ENCODE results near the gene IMP3. TPM values are rescaled to one million over a fixed set of nuclear protein-coding genes. Genes with fewer than 3 reads are reported as not detected.

The IMP3 gene
- polyA plus RNA-seq, 1 of the 3 experiments (the other 2 are of a cell fraction) = 56.2 TPM

DNA sequence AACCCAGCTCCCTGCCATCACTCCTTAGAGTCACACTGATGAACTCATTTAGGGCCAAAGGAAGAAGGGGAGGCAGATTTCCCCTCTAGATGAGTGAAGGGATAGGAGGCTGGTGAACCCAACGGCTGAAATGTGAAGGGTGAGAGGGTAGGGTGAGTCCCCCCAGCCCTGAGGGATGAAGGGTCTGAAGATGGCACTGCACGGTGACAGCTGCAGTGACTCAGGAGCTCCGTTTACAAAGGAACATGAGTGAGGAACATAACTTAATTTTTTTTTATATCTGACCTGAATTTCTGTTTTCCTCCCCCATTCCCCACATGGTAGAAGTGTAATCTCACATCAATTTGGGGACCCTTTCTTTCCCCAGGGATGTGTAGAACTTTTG, 21.7 kb upstream of the IMP3 start:
- no peak overlapping the region for H2AFZ ChIP-seq (ENCODE audit: low read depth)
- peaks cover 0 to 12% of the 10 kb centered on the region in 2 experiments for H3K36me3 ChIP-seq (replicated peaks in 1 of 2; ENCODE audit: control insufficient read depth in 1 of 2, insufficient read depth in 2 of 2, low read length in 1 of 2)
- H3K9me2 ChIP-seq = no peaks in the 10 kb centered on the region
- peak overlapping the region; percentile 77 to 96; a peak in 3 of 4 replicates for H3K27ac ChIP-seq (ENCODE audit: low read depth in 2 of 2, low read length in 1 of 2)
- H3F3A ChIP-seq (replicated peaks; ENCODE audit: insufficient read depth) = peaks cover 29% of the 10 kb centered on the region
- peaks cover 24 to 34% of the 10 kb centered on the region in 2 experiments; a peak in 3 of 4 replicates for H3K4me1 ChIP-seq (ENCODE audit: control insufficient read depth in 1 of 2, insufficient read depth in 2 of 2, low read depth in 1 of 2, low read length in 1 of 2)
- WGBS (ENCODE audit: low lambda C conversion rate) = 78% methylated on average over 3 of the region's 3 CpGs
- H3K4me2 ChIP-seq = peak overlapping the region; percentile 49; the same call in 1 of the 2 replicates
- no peak overlapping the region for H3K4me3 ChIP-seq (ENCODE audit: low read depth in 2 of 2, low read length in 1 of 2)
- peak overlapping the region; percentile 72 for H3K9ac ChIP-seq
- H3K27me3 ChIP-seq (ENCODE audit: insufficient read depth) = no peaks in the 10 kb centered on the region
- H3K9me3 ChIP-seq = no peaks in the 10 kb centered on the region
- no peak for DNase-seq
- CTCF ChIA-PET = interaction anchor here (1.6 to 3.2 kb wide), 3 partner anchors 11 to 294 kb away, joined by 4 to 22 read pairs (median 5); partner anchors contain the start of gene SNX33
- H3K79me2 ChIP-seq (ENCODE audit: insufficient read depth) = peaks cover 27% of the 10 kb centered on the region; the same call in 1 of the 2 replicates
- no peak for TF ChIP-seq GATA2 (CRISPR knock-in tag; IDR thresholded peaks at IDR 0.05)
- no peak for TF ChIP-seq TCF12 (IDR thresholded peaks at IDR 0.05)
- no peak for TF ChIP-seq YY1 (IDR thresholded peaks at IDR 0.05; ENCODE audit: low read depth)
- TF ChIP-seq JUND (IDR thresholded peaks at IDR 0.05) = no peak
- TF ChIP-seq RXRA (IDR thresholded peaks at IDR 0.05; ENCODE audit: borderline replicate concordance, low read depth) = no peak
- no peak for TF ChIP-seq GABPA (IDR thresholded peaks at IDR 0.05; ENCODE audit: low read depth)
- no peak for TF ChIP-seq MEF2A (IDR thresholded peaks at IDR 0.05; ENCODE audit: borderline replicate concordance, low read depth)
- no peak for TF ChIP-seq NRF1 (IDR thresholded peaks at IDR 0.05; ENCODE audit: low read depth, low read length)
- no peak for TF ChIP-seq RFX5 (IDR thresholded peaks at IDR 0.05; ENCODE audit: low read length)
- no peak for TF ChIP-seq FOXM1 (IDR thresholded peaks at IDR 0.05; ENCODE audit: low read depth)
- TF ChIP-seq SIN3A (IDR thresholded peaks at IDR 0.05; ENCODE audit: borderline replicate concordance, low read depth, low read length) = no peak
- TF ChIP-seq SMC3 (IDR thresholded peaks at IDR 0.05; ENCODE audit: low read depth, low read length) = no peak
- no peak for TF ChIP-seq EZH2phosphoT487 (IDR thresholded peaks at IDR 0.05; ENCODE audit: borderline replicate concordance, low read depth)
- TF ChIP-seq POLR2AphosphoS5 (IDR thresholded peaks at IDR 0.05; ENCODE audit: low read depth, low read length) = no peak
- POLR2A ChIA-PET = interaction anchor here (1.8 kb wide), 1 partner anchor 14 kb away, joined by 6 read pairs; the partner anchor contains the start of gene SNX33
- no peaks in the 10 kb centered on the region for H4K20me1 ChIP-seq (ENCODE audit: insufficient read depth)

DNA sequence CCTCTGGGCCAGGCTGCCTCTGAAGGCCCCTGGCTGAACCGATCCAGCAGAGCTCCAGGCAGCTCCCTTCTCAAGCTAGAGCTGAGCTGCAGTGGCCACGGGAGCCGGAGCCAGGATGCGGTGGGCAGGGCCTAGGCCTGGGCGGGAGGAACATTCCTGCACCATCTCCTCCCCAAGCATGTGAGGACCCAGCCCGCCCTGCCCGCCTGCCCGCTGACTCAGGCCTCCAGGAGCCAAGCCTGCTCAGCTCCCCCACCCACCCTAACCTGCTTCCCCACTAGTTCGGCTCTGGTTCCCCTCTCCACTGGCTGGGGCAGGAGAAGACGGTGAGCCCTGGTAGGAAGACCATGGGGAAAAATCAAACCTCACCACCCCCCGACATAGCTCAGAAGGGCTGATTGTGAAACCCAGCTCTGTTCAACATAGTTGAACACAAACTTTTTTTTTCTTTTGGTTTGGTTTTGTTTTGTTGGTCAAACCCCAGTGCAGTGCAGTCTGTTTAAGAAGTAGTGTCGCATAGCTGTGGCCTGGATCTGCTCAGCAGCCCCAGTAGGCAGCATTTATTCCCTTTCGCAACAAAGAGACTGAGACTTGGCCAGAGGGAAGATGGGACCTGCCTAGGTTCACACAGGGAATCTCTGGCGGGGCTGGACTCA, 21.2 kb upstream of the IMP3 start:
- H3F3A ChIP-seq (replicated peaks; ENCODE audit: insufficient read depth) = peaks cover 26% of the 10 kb centered on the region
- H3K4me2 ChIP-seq = peak overlapping the region; percentile 58
- no peak for DNase-seq
- 76% methylated on average over 9 of the region's 14 CpGs for WGBS (ENCODE audit: low lambda C conversion rate)
- H3K9me3 ChIP-seq = no peaks in the 10 kb centered on the region
- peaks cover 0 to 13% of the 10 kb centered on the region in 2 experiments for H3K36me3 ChIP-seq (replicated peaks in 1 of 2; ENCODE audit: control insufficient read depth in 1 of 2, insufficient read depth in 2 of 2, low read length in 1 of 2)
- H3K4me3 ChIP-seq (ENCODE audit: low read depth in 2 of 2, low read length in 1 of 2) = no peak overlapping the region
- H3K9me2 ChIP-seq = no peaks in the 10 kb centered on the region
- H4K20me1 ChIP-seq (ENCODE audit: insufficient read depth) = peaks cover 4% of the 10 kb centered on the region; the same call in 1 of the 2 replicates
- POLR2A ChIA-PET = interaction anchor here (1.8 to 1.9 kb wide), 2 partner anchors 14 to 21 kb away, joined by 6 read pairs; partner anchors contain the start of genes IMP3 and SNX33
- H3K9ac ChIP-seq = peak overlapping the region; percentile 72
- H3K27ac ChIP-seq (ENCODE audit: low read depth in 2 of 2, low read length in 1 of 2) = peak overlapping the region; percentile 77 to 96
- peak; percentile 72; the same call in 1 of the 2 replicates for TF ChIP-seq TAF1 (IDR thresholded peaks at IDR 0.05; ENCODE audit: borderline replicate concordance, low read depth, low read length)
- TF ChIP-seq, protein P1, sequence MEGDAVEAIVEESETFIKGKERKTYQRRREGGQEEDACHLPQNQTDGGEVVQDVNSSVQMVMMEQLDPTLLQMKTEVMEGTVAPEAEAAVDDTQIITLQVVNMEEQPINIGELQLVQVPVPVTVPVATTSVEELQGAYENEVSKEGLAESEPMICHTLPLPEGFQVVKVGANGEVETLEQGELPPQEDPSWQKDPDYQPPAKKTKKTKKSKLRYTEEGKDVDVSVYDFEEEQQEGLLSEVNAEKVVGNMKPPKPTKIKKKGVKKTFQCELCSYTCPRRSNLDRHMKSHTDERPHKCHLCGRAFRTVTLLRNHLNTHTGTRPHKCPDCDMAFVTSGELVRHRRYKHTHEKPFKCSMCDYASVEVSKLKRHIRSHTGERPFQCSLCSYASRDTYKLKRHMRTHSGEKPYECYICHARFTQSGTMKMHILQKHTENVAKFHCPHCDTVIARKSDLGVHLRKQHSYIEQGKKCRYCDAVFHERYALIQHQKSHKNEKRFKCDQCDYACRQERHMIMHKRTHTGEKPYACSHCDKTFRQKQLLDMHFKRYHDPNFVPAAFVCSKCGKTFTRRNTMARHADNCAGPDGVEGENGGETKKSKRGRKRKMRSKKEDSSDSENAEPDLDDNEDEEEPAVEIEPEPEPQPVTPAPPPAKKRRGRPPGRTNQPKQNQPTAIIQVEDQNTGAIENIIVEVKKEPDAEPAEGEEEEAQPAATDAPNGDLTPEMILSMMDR (IDR thresholded peaks at IDR 0.05) = no peak
- TF ChIP-seq, protein P2, sequence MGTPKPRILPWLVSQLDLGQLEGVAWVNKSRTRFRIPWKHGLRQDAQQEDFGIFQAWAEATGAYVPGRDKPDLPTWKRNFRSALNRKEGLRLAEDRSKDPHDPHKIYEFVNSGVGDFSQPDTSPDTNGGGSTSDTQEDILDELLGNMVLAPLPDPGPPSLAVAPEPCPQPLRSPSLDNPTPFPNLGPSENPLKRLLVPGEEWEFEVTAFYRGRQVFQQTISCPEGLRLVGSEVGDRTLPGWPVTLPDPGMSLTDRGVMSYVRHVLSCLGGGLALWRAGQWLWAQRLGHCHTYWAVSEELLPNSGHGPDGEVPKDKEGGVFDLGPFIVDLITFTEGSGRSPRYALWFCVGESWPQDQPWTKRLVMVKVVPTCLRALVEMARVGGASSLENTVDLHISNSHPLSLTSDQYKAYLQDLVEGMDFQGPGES (IDR thresholded peaks at IDR 0.05; ENCODE audit: low read depth, low read length) = no peak
- TF ChIP-seq RCOR1 (IDR thresholded peaks at IDR 0.05; ENCODE audit: low read length) = no peak
- TF ChIP-seq CHD2 (IDR thresholded peaks at IDR 0.05; ENCODE audit: low read length, partially characterized antibody) = no peak
- peak; percentile 41; the same call in 1 of the 2 replicates for TF ChIP-seq NFIC (IDR thresholded peaks at IDR 0.05; ENCODE audit: borderline replicate concordance)
- TF ChIP-seq MXI1 (IDR thresholded peaks at IDR 0.05; ENCODE audit: low read depth, low read length) = no peak
- peak; percentile 36; the same call in 1 of the 2 replicates for TF ChIP-seq TCF12 (IDR thresholded peaks at IDR 0.05)
- TF ChIP-seq JUND (IDR thresholded peaks at IDR 0.05) = no peak; the same call in 1 of the 2 replicates
- TF ChIP-seq, protein P3, sequence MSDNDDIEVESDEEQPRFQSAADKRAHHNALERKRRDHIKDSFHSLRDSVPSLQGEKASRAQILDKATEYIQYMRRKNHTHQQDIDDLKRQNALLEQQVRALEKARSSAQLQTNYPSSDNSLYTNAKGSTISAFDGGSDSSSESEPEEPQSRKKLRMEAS (IDR thresholded peaks at IDR 0.05; ENCODE audit: low read depth) = peak; percentile 73
- TF ChIP-seq POLR2AphosphoS5 (IDR thresholded peaks at IDR 0.05; ENCODE audit: low read depth, low read length) = peak; percentile 74
- TF ChIP-seq FOSL2 (IDR thresholded peaks at IDR 0.05; ENCODE audit: borderline replicate concordance, low read depth) = peak; percentile 38; the same call in 1 of the 2 replicates
- TF ChIP-seq EZH2phosphoT487 (IDR thresholded peaks at IDR 0.05; ENCODE audit: borderline replicate concordance, low read depth) = no peak
- TF ChIP-seq EP300 (IDR thresholded peaks at IDR 0.05; ENCODE audit: borderline replicate concordance in 1 of 2, low read depth in 1 of 2, low read length in 1 of 2) = 0 out of 4 replicates have a peak, but pooled peaks of 1 of the 2 experiments have one; percentile 28
- H3K4me1 ChIP-seq (ENCODE audit: control insufficient read depth in 1 of 2, insufficient read depth in 2 of 2, low read depth in 1 of 2, low read length in 1 of 2) = peaks cover 20 to 34% of the 10 kb centered on the region in 2 experiments; a peak in 3 of 4 replicates
- no peak overlapping the region for H2AFZ ChIP-seq (ENCODE audit: low read depth)
- H3K79me2 ChIP-seq (ENCODE audit: insufficient read depth) = peaks cover 30% of the 10 kb centered on the region
- H3K27me3 ChIP-seq (ENCODE audit: insufficient read depth) = no peaks in the 10 kb centered on the region
- CTCF ChIA-PET = interaction anchor here (1.6 to 3.2 kb wide), 3 partner anchors 12 to 294 kb away, joined by 4 to 22 read pairs (median 5); partner anchors contain the start of gene SNX33

Data from SK-N-SH (cell line).